ENCODE data around the gene ATAD3C.
"Not testable (repeated sequence)": the region's sequence is repeated elsewhere in the genome, so short reads cannot be mapped to it uniquely, and the experiment has no call there.

Gene ATAD3C

DNA sequence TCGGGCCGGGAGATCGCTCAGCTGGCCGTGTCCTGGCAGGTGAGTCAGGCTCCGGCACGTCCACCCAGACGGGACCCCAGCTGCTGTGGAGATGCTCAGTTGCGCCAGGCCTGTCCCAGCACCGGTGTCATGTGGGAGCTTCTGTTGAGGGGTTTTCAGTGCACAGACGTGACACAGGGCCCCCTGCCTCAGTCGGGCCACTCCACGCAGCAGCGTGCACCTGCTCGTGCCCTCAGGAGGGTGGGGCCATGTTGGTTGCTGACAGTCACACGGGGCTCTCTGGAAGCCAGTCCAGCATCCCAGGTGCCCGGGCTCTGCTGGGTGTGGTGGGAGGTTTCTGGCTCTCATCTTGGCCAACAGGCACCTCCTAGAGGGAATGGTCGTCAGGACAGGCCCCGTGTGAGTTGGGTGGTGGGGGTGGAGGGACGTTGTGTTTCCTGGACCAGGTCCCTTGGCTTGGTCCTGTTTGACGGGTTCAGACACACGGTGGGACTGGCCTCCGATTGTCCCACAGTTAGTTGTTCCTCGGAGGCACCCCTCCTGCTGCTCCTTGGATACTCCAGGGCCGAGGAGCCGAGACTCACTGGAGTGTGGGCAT, 41.2 kb downstream of the ATAD3C start:
- Histone ChIP-seq H3K23ac (ENCODE audit: low read length) (no peak overlapping the region), H4K8ac (ENCODE audit: low read depth, low read length) (no peak overlapping the region), H3K4me2 (ENCODE audit: low read length) (no peak overlapping the region), H3K4ac (ENCODE audit: low read depth, low read length) (no peak overlapping the region), H2AK5ac (ENCODE audit: low read length) (no peak overlapping the region), H3K79me1 (ENCODE audit: low read length) (no peaks in the 10 kb centered on the region), H3K36me3 (ENCODE audit: control insufficient read depth, insufficient read depth, low read length) (peaks cover 8% of the 10 kb centered on the region), H2BK15ac (replicated peaks; ENCODE audit: low read depth) (no peak overlapping the region), H4K5ac (ENCODE audit: low read length) (no peak overlapping the region), H3K56ac (ENCODE audit: low read length) (no peak overlapping the region), H3K9ac (ENCODE audit: low read length) (no peak overlapping the region), H3K18ac (ENCODE audit: low read length) (no peak overlapping the region), H3K4me3 (ENCODE audit: low read length) (no peak overlapping the region), H2BK5ac (ENCODE audit: low read length) (no peak overlapping the region), H3K27ac (ENCODE audit: low read depth, low read length) (no peak overlapping the region), H3K79me2 (ENCODE audit: control insufficient read depth, insufficient read depth, low read length) (no peaks in the 10 kb centered on the region), H3K4me1 (ENCODE audit: control insufficient read depth, low read depth, low read length) (no peaks in the 10 kb centered on the region), H2BK120ac (ENCODE audit: low read depth, low read length) (no peak overlapping the region), H3K27me3 (ENCODE audit: insufficient read depth, low read length, poor library complexity) (no peaks in the 10 kb centered on the region)
- DNase-seq: no peak
- WGBS (ENCODE audit: extremely low coverage, insufficient coverage, low lambda C conversion rate): no CpG with 5 or more reads among the region's 25 CpGs

GRCh38 chr1:1491601-1492000, 42.1 kb downstream of the ATAD3C start:
- no peak overlapping the region for H4K8ac ChIP-seq (ENCODE audit: low read depth, low read length)
- no peak overlapping the region for H2AK5ac ChIP-seq (ENCODE audit: low read length)
- H3K27ac ChIP-seq (ENCODE audit: low read depth, low read length): no peak overlapping the region
- H3K4me3 ChIP-seq (ENCODE audit: low read length): no peak overlapping the region
- no peaks in the 10 kb centered on the region for H3K79me1 ChIP-seq (ENCODE audit: low read length)
- H3K9ac ChIP-seq (ENCODE audit: low read length): no peak overlapping the region
- no CpG with 5 or more reads among the region's 10 CpGs for WGBS (ENCODE audit: extremely low coverage, insufficient coverage, low lambda C conversion rate)
- H3K4me2 ChIP-seq (ENCODE audit: low read length): no peak overlapping the region
- H2BK120ac ChIP-seq (ENCODE audit: low read depth, low read length): no peak overlapping the region
- H3K27me3 ChIP-seq (ENCODE audit: insufficient read depth, low read length, poor library complexity): no peaks in the 10 kb centered on the region
- H3K79me2 ChIP-seq (ENCODE audit: control insufficient read depth, insufficient read depth, low read length): no peaks in the 10 kb centered on the region
- DNase-seq: no peak
- no peak overlapping the region for H3K56ac ChIP-seq (ENCODE audit: low read length)
- H3K4ac ChIP-seq (ENCODE audit: low read depth, low read length): no peak overlapping the region
- no peak overlapping the region for H2BK15ac ChIP-seq (replicated peaks; ENCODE audit: low read depth)
- H4K5ac ChIP-seq (ENCODE audit: low read length): no peak overlapping the region
- H3K4me1 ChIP-seq (ENCODE audit: control insufficient read depth, low read depth, low read length): no peaks in the 10 kb centered on the region
- no peak overlapping the region for H3K23ac ChIP-seq (ENCODE audit: low read length)
- H3K36me3 ChIP-seq (ENCODE audit: control insufficient read depth, insufficient read depth, low read length): peaks cover 8% of the 10 kb centered on the region
- H2BK5ac ChIP-seq (ENCODE audit: low read length): no peak overlapping the region
- no peak overlapping the region for H3K18ac ChIP-seq (ENCODE audit: low read length)

GRCh38 chr1:1494311-1494710, 44.8 kb downstream of the ATAD3C start:
- not testable (repeated sequence) for H3K36me3 ChIP-seq (ENCODE audit: control insufficient read depth, insufficient read depth, low read length); H3K27me3 ChIP-seq (ENCODE audit: insufficient read depth, low read length, poor library complexity); H4K8ac ChIP-seq (ENCODE audit: low read depth, low read length); H3K56ac ChIP-seq (ENCODE audit: low read length); H3K79me1 ChIP-seq (ENCODE audit: low read length); H3K23ac ChIP-seq (ENCODE audit: low read length); H3K18ac ChIP-seq (ENCODE audit: low read length); H3K4ac ChIP-seq (ENCODE audit: low read depth, low read length); H3K4me2 ChIP-seq (ENCODE audit: low read length); H4K5ac ChIP-seq (ENCODE audit: low read length); H3K4me1 ChIP-seq (ENCODE audit: control insufficient read depth, low read depth, low read length); H3K4me3 ChIP-seq (ENCODE audit: low read length); H2BK120ac ChIP-seq (ENCODE audit: low read depth, low read length); H2BK5ac ChIP-seq (ENCODE audit: low read length); H3K79me2 ChIP-seq (ENCODE audit: control insufficient read depth, insufficient read depth, low read length); H2AK5ac ChIP-seq (ENCODE audit: low read length); H3K27ac ChIP-seq (ENCODE audit: low read depth, low read length); H3K9ac ChIP-seq (ENCODE audit: low read length); H2BK15ac ChIP-seq (replicated peaks; ENCODE audit: low read depth); DNase-seq
- no CpG with 5 or more reads among the region's 22 CpGs for WGBS (ENCODE audit: extremely low coverage, insufficient coverage, low lambda C conversion rate)

GRCh38 chr1:1495461-1495975, 46.0 kb downstream of the ATAD3C start:
- not testable (repeated sequence) for H2BK15ac ChIP-seq (replicated peaks; ENCODE audit: low read depth); H2BK120ac ChIP-seq (ENCODE audit: low read depth, low read length); H3K4me1 ChIP-seq (ENCODE audit: control insufficient read depth, low read depth, low read length); H3K18ac ChIP-seq (ENCODE audit: low read length); H2AK5ac ChIP-seq (ENCODE audit: low read length); H3K27me3 ChIP-seq (ENCODE audit: insufficient read depth, low read length, poor library complexity); H3K79me1 ChIP-seq (ENCODE audit: low read length); H4K8ac ChIP-seq (ENCODE audit: low read depth, low read length); H3K4me2 ChIP-seq (ENCODE audit: low read length); DNase-seq; H3K23ac ChIP-seq (ENCODE audit: low read length); H3K27ac ChIP-seq (ENCODE audit: low read depth, low read length); H2BK5ac ChIP-seq (ENCODE audit: low read length); H4K5ac ChIP-seq (ENCODE audit: low read length); H3K79me2 ChIP-seq (ENCODE audit: control insufficient read depth, insufficient read depth, low read length); H3K9ac ChIP-seq (ENCODE audit: low read length); H3K56ac ChIP-seq (ENCODE audit: low read length); H3K4ac ChIP-seq (ENCODE audit: low read depth, low read length); H3K4me3 ChIP-seq (ENCODE audit: low read length); H3K36me3 ChIP-seq (ENCODE audit: control insufficient read depth, insufficient read depth, low read length)
- no CpG with 5 or more reads among the region's 18 CpGs for WGBS (ENCODE audit: extremely low coverage, insufficient coverage, low lambda C conversion rate)

DNA sequence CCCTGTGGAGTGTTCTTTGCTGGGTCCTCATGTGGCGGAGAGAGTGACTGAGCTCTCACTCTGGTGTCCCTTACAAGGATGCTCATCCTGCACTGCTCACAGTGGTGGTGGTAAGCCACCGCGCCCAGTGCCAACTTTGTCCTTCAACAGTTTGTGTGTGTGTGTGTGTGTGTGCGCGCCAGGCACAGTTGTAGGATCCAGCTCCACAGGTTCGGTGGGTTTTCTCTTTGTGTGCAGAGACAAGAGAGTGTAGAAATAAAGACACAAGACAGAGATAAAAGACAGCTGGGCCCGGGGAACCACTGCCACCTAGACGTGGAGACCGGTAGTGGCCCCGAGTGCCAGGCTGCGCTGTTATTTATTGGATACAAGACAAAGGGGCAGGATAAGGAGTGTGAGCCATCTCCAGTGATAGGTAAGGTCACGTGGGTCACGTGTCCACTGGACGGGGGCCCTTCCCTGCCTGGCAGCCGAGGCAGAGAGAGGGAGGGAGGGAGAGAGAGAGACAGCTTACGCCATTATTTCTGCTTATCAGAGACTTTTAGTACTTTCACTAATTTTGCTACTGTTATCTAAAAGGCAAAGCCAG, 55.4 kb downstream of the ATAD3C start:
- WGBS (ENCODE audit: extremely low coverage, insufficient coverage, low lambda C conversion rate): no CpG with 5 or more reads among the region's 16 CpGs

DNA sequence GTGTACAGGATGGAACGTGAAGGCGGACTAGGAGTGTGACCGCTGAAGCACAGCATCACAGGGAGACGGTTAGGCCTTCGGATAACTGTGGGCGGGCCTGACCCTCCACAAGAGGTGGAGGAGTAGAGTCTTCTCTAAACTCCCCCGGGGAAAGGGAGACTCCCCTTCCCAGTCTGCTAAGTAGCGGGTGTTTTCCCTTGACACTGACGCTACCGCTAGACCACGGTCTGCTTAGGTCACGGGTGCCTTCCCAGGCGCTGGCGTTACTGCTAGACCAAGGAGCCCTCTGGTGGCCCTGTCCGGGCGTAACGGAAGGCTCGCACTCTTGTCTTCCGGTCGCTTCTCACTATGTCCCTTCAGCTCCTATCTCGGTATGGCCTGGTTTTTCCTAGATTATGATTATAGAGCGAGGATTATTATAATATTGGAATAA, 55.9 kb downstream of the ATAD3C start:
- not testable (repeated sequence) for H3K79me1 ChIP-seq (ENCODE audit: low read length); H3K36me3 ChIP-seq (ENCODE audit: control insufficient read depth, insufficient read depth, low read length); H3K27ac ChIP-seq (ENCODE audit: low read depth, low read length); H4K8ac ChIP-seq (ENCODE audit: low read depth, low read length); H2BK15ac ChIP-seq (replicated peaks; ENCODE audit: low read depth); H3K4ac ChIP-seq (ENCODE audit: low read depth, low read length); H3K79me2 ChIP-seq (ENCODE audit: control insufficient read depth, insufficient read depth, low read length); H3K23ac ChIP-seq (ENCODE audit: low read length); H2BK5ac ChIP-seq (ENCODE audit: low read length); H4K5ac ChIP-seq (ENCODE audit: low read length); H2AK5ac ChIP-seq (ENCODE audit: low read length); H2BK120ac ChIP-seq (ENCODE audit: low read depth, low read length); H3K18ac ChIP-seq (ENCODE audit: low read length); H3K4me2 ChIP-seq (ENCODE audit: low read length); H3K9ac ChIP-seq (ENCODE audit: low read length); H3K56ac ChIP-seq (ENCODE audit: low read length); H3K27me3 ChIP-seq (ENCODE audit: insufficient read depth, low read length, poor library complexity); H3K4me3 ChIP-seq (ENCODE audit: low read length); H3K4me1 ChIP-seq (ENCODE audit: control insufficient read depth, low read depth, low read length)
- no CpG with 5 or more reads among the region's 22 CpGs for WGBS (ENCODE audit: extremely low coverage, insufficient coverage, low lambda C conversion rate)
- DNase-seq: peak; percentile 21

More for the DNA sequence above, 55.4 kb downstream of the ATAD3C start:
- H3K4ac ChIP-seq (ENCODE audit: low read depth, low read length); H2BK15ac ChIP-seq (replicated peaks; ENCODE audit: low read depth); H3K79me2 ChIP-seq (ENCODE audit: control insufficient read depth, insufficient read depth, low read length); H3K36me3 ChIP-seq (ENCODE audit: control insufficient read depth, insufficient read depth, low read length); H3K18ac ChIP-seq (ENCODE audit: low read length); H2AK5ac ChIP-seq (ENCODE audit: low read length); H3K9ac ChIP-seq (ENCODE audit: low read length); H2BK5ac ChIP-seq (ENCODE audit: low read length); H3K23ac ChIP-seq (ENCODE audit: low read length); H2BK120ac ChIP-seq (ENCODE audit: low read depth, low read length); H3K4me1 ChIP-seq (ENCODE audit: control insufficient read depth, low read depth, low read length); H3K4me3 ChIP-seq (ENCODE audit: low read length); H3K27ac ChIP-seq (ENCODE audit: low read depth, low read length); H3K56ac ChIP-seq (ENCODE audit: low read length); H4K8ac ChIP-seq (ENCODE audit: low read depth, low read length); H3K4me2 ChIP-seq (ENCODE audit: low read length); H4K5ac ChIP-seq (ENCODE audit: low read length); H3K27me3 ChIP-seq (ENCODE audit: insufficient read depth, low read length, poor library complexity); H3K79me1 ChIP-seq (ENCODE audit: low read length): not testable (repeated sequence)
- peak; percentile 53 for DNase-seq

Data from mesendoderm (in vitro differentiated cells).